K562 (cell line): Measurements from ENCODE around the gene POU2F3. TPM values are rescaled to one million over a fixed set of nuclear protein-coding genes. Genes with fewer than 3 reads are reported as not detected.

ENCODE experiments used
- FIP1L1 ChIP-seq: fragments of 200-400 bp; formaldehyde crosslinking; IDR thresholded peaks from 2 replicates; pipeline ENCODE4 v1.6.1; 2018; ENCODE audit warnings: mild to moderate bottlenecking, low read depth, low read length; ENCODE audit not compliant: poor library complexity, severe bottlenecking
- GATAD2A ChIP-seq: fragments of 450-650 bp; IDR thresholded peaks from 2 replicates; pipeline ENCODE4 v1.6.1; 2017
- HDAC8 ChIP-seq: fragments of 450-650 bp; IDR thresholded peaks from 2 replicates; pipeline ENCODE4 v1.6.1; 2016; ENCODE audit warnings: mild to moderate bottlenecking, missing genetic modification characterization, moderate library complexity, missing compliant biosample characterization
- HMG20B ChIP-seq: fragments of 250-450 bp; sonication (Bioruptor Pico); IDR thresholded peaks from 2 replicates; pipeline ENCODE4 v1.5.0; 2021; ENCODE audit warnings: mild to moderate bottlenecking
- HNRNPLL ChIP-seq: fragments of 200-400 bp; formaldehyde crosslinking; IDR thresholded peaks from 2 replicates; pipeline ENCODE4 v1.6.1; 2017; ENCODE audit warnings: low read length, low read depth, mild to moderate bottlenecking; ENCODE audit not compliant: poor library complexity, severe bottlenecking
- ILK ChIP-seq: fragments of 450-650 bp; IDR thresholded peaks from 2 replicates; pipeline ENCODE4 v1.6.1; 2016; ENCODE audit warnings: missing genetic modification characterization, low read depth, mild to moderate bottlenecking, missing compliant biosample characterization, moderate library complexity, borderline replicate concordance
- KAT7 ChIP-seq: sonication (generic); formaldehyde crosslinking; IDR thresholded peaks from 2 replicates; pipeline ENCODE4 v1.8.0; 2022; ENCODE audit warnings: missing genetic modification reagents, mild to moderate bottlenecking, borderline replicate concordance
- NFATC3 ChIP-seq: fragments of 450-650 bp; IDR thresholded peaks from 2 replicates; pipeline ENCODE4 v1.6.1; 2017; ENCODE audit warnings: mild to moderate bottlenecking
- PHB2 ChIP-seq: fragments of 450-650 bp; IDR thresholded peaks from 2 replicates; pipeline ENCODE4 v1.6.1; 2017; ENCODE audit warnings: low read depth
- POLR2G ChIP-seq: fragments of 200-400 bp; formaldehyde crosslinking; IDR thresholded peaks from 2 replicates; pipeline ENCODE4 v1.6.1; 2017; ENCODE audit warnings: low read depth, mild to moderate bottlenecking, antibody characterized with exemption, low read length, moderate library complexity
- RBM17 ChIP-seq: fragments of 200-400 bp; formaldehyde crosslinking; IDR thresholded peaks from 2 replicates; pipeline ENCODE4 v1.6.1; 2017; ENCODE audit warnings: low read depth, mild to moderate bottlenecking, low read length, borderline replicate concordance
- SMAD4 ChIP-seq: fragments of 250-450 bp; sonication (Bioruptor Pico); conservative IDR thresholded peaks from 2 replicates; pipeline ENCODE4 v1.8.0; 2021; ENCODE audit warnings: inconsistent platforms, mild to moderate bottlenecking, moderate library complexity
- XRCC3 ChIP-seq: fragments of 450-650 bp; IDR thresholded peaks from 2 replicates; pipeline ENCODE4 v1.6.1; 2017; ENCODE audit warnings: mild to moderate bottlenecking, moderate library complexity
- ZFP1 ChIP-seq: fragments of 450-650 bp; formaldehyde crosslinking; IDR thresholded peaks from 2 replicates; pipeline ENCODE4 v1.4.0; 2020; ENCODE audit warnings: mild to moderate bottlenecking, mixed read lengths
- ZNF184 ChIP-seq: sonication (generic); formaldehyde crosslinking; IDR thresholded peaks from 2 replicates; pipeline ENCODE4 v1.5.0; 2020; ENCODE audit warnings: missing genetic modification reagents
- ZNF311 ChIP-seq: fragments of 250-450 bp; sonication (Bioruptor Pico); IDR thresholded peaks from 2 replicates; pipeline ENCODE4 v1.4.0; 2020; ENCODE audit warnings: mild to moderate bottlenecking, moderate library complexity
- ZNF584 ChIP-seq: fragments of 200-800 bp; sonication (Bioruptor generic); IDR thresholded peaks from 2 replicates; pipeline ENCODE4 v1.6.1; 2016; ENCODE audit warnings: low read depth, mild to moderate bottlenecking, missing genetic modification characterization, missing compliant biosample characterization
- ZNF764 ChIP-seq: fragments of 250-450 bp; sonication (Bioruptor Pico); IDR thresholded peaks from 2 replicates; pipeline ENCODE4 v1.4.0; 2020; ENCODE audit warnings: low read depth, mild to moderate bottlenecking, moderate library complexity
- polyA plus RNA-seq, 8 experiments: library from polyadenylated mRNA; depleted of rRNA in 4 of 8; stranded (reverse) in 5 of 8; unstranded in 3 of 8; fragments of >200 nt; fragmentation: Nextera tagmentation in 2 of 8; fragmentation: Illumina TruSeq in 1 of 8; extraction: Ambion mirVana in 2 of 8; extraction: Trizol in 1 of 8; gene quantifications; 2 replicates each; pipeline versions ENCODE4 v1.2.1 to v1.2.3, GENCODE V29; 2011 to 2014; ENCODE audit warnings: inconsistent platforms in 1 of 8, missing spikeins in 1 of 8
- total RNA-seq, 7 experiments: library from RNA; depleted of rRNA in 6 of 7; stranded (reverse); fragments of >200 nt in 6 of 7; fragmentation: Illumina TruSeq in 2 of 7; extraction: Trizol in 2 of 7; gene quantifications; 2 replicates each; pipeline versions ENCODE4 v1.2.1 to v1.2.3, GENCODE V29; 2011 to 2021; ENCODE audit warnings: low replicate concordance in 1 of 7
- TF ChIP-seq, protein P1 (sequence below): sonication (generic); formaldehyde crosslinking; IDR thresholded peaks from 2 replicates; pipeline ENCODE4 v1.8.0; 2023; ENCODE audit warnings: mild to moderate bottlenecking, missing genetic modification reagents
- TF ChIP-seq, protein P2 (sequence below): IDR thresholded peaks from 2 replicates; pipeline ENCODE4 v1.6.1; 2011; ENCODE audit not compliant: insufficient read length; ENCODE audit errors: extremely low read depth
- TF ChIP-seq, protein P3 (sequence below): fragments of 250-450 bp; sonication (Bioruptor Pico); IDR thresholded peaks from 2 replicates; pipeline ENCODE4 v1.8.0; 2022; ENCODE audit warnings: inconsistent platforms
- TF ChIP-seq, protein P4 (sequence below): fragments of 200-400 bp; formaldehyde crosslinking; IDR thresholded peaks from 2 replicates; pipeline ENCODE4 v1.6.1; 2017; ENCODE audit warnings: mild to moderate bottlenecking, low read depth, low read length, moderate library complexity

POU2F3 gene
- total and polyA plus RNA-seq, 9 of the 15 experiments (the other 6 are each of a cell fraction or from before 2014, with no cell fraction given) = not detected

DNA sequence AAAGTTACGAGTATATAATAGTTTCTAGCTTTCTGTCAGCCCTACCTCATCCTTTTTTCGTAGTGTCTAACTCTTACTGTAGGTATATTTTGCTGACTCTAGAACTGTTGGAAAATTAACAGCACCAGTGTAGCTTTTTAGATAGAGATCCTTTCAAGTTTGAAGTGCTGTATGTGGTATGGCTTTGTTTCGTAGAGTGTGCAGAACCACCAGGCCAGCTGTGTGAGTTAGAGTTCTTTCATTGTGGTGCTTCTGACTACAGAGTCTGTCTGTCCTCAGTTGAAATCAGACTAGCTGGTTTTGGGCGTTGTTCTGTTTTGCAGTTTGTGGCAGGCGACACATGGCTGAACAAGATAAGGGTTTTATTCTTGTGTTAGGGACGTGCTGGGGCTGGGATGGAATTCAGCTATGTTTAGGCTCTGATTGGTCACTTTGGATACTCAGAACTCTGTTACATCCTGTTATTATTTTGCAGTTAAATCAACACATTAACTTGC lies 99.5 kb downstream of the POU2F3 start (continued):
- TF ChIP-seq GATAD2A (no peak), HDAC8 (tag) (no peak), ZFP1 (CRISPR knock-in tag) (no peak), PHB2 (peak; percentile 16; the same call in 1 of the 2 replicates), ZNF184 (CRISPR knock-in tag) (no peak), ZNF311 (no peak), HMG20B (no peak), HNRNPLL (no peak), NFATC3 (no peak), XRCC3 (no peak), ZNF764 (no peak), ZNF584 (CRISPR knock-in tag) (no peak), FIP1L1 (no peak), ILK (tag) (no peak), POLR2G (peak; percentile 38; the same call in 1 of the 2 replicates), KAT7 (no peak), SMAD4 (CRISPR knock-in tag) (peak; percentile 95), RBM17 (no peak)
- TF ChIP-seq, protein P1, sequence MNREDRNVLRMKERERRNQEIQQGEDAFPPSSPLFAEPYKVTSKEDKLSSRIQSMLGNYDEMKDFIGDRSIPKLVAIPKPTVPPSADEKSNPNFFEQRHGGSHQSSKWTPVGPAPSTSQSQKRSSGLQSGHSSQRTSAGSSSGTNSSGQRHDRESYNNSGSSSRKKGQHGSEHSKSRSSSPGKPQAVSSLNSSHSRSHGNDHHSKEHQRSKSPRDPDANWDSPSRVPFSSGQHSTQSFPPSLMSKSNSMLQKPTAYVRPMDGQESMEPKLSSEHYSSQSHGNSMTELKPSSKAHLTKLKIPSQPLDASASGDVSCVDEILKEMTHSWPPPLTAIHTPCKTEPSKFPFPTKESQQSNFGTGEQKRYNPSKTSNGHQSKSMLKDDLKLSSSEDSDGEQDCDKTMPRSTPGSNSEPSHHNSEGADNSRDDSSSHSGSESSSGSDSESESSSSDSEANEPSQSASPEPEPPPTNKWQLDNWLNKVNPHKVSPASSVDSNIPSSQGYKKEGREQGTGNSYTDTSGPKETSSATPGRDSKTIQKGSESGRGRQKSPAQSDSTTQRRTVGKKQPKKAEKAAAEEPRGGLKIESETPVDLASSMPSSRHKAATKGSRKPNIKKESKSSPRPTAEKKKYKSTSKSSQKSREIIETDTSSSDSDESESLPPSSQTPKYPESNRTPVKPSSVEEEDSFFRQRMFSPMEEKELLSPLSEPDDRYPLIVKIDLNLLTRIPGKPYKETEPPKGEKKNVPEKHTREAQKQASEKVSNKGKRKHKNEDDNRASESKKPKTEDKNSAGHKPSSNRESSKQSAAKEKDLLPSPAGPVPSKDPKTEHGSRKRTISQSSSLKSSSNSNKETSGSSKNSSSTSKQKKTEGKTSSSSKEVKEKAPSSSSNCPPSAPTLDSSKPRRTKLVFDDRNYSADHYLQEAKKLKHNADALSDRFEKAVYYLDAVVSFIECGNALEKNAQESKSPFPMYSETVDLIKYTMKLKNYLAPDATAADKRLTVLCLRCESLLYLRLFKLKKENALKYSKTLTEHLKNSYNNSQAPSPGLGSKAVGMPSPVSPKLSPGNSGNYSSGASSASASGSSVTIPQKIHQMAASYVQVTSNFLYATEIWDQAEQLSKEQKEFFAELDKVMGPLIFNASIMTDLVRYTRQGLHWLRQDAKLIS (CRISPR knock-in tag) = no peak
- TF ChIP-seq, protein P2, sequence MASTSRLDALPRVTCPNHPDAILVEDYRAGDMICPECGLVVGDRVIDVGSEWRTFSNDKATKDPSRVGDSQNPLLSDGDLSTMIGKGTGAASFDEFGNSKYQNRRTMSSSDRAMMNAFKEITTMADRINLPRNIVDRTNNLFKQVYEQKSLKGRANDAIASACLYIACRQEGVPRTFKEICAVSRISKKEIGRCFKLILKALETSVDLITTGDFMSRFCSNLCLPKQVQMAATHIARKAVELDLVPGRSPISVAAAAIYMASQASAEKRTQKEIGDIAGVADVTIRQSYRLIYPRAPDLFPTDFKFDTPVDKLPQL = no peak
- TF ChIP-seq, protein P3, sequence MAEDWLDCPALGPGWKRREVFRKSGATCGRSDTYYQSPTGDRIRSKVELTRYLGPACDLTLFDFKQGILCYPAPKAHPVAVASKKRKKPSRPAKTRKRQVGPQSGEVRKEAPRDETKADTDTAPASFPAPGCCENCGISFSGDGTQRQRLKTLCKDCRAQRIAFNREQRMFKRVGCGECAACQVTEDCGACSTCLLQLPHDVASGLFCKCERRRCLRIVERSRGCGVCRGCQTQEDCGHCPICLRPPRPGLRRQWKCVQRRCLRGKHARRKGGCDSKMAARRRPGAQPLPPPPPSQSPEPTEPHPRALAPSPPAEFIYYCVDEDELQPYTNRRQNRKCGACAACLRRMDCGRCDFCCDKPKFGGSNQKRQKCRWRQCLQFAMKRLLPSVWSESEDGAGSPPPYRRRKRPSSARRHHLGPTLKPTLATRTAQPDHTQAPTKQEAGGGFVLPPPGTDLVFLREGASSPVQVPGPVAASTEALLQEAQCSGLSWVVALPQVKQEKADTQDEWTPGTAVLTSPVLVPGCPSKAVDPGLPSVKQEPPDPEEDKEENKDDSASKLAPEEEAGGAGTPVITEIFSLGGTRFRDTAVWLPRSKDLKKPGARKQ (CRISPR knock-in tag) = no peak
- TF ChIP-seq, protein P4, sequence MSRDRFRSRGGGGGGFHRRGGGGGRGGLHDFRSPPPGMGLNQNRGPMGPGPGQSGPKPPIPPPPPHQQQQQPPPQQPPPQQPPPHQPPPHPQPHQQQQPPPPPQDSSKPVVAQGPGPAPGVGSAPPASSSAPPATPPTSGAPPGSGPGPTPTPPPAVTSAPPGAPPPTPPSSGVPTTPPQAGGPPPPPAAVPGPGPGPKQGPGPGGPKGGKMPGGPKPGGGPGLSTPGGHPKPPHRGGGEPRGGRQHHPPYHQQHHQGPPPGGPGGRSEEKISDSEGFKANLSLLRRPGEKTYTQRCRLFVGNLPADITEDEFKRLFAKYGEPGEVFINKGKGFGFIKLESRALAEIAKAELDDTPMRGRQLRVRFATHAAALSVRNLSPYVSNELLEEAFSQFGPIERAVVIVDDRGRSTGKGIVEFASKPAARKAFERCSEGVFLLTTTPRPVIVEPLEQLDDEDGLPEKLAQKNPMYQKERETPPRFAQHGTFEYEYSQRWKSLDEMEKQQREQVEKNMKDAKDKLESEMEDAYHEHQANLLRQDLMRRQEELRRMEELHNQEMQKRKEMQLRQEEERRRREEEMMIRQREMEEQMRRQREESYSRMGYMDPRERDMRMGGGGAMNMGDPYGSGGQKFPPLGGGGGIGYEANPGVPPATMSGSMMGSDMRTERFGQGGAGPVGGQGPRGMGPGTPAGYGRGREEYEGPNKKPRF = no peak
